ENCODE measurements around the gene RAB8B. TPM values are rescaled to one million over a fixed set of nuclear protein-coding genes. Genes with fewer than 3 reads are reported as not detected.

RAB8B gene
- total RNA-seq, result 74.2 and 74.3 TPM in 2 replicates

DNA sequence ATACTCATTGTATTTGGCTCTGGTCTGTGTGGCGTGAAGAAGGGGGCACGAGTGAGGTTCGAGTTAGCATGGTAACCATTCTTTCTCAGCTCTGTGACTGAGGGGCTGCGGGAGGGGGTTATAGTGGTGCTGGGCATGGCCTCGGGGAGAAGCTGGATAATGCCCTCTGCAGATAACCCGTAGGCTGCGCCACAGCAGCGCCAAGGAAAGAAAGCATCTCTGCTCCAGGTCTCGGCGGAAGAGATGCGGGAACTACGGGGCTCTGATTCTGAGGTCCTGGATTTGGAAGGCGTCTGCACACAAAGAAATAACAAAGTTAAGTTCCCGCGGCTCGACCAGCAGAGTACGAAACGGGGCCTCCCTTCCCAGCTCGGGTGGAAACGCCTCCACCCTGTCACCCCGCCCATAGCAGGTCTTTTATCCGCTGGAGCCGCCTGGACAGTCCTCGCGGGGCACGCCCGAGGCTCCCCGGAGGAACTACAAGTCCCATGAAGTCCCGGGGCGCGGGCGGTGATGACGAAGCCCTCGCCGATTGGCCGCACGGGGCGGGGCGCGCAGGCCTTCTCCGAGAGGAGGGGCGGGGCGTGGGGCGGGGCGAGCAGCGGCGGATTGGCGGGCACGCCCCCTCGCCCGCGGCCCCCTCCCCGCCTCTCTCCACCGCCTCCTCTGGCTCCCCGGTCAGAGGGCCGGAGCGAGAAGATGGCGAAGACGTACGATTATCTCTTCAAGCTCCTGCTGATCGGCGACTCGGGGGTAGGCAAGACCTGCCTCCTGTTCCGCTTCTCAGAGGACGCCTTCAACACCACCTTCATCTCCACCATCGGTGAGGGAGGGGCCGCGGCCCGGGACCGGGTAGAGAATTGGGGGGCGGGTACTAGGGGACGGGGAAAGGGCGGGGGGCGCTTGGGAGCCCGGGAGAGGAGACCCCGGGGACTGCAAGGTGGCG is at the start of gene RAB8B:
Gene RAB8B, plus strand, starts transcription at position 681 of the 946 bp plus-strand sequence. Its CDS starts 19 bp downstream, at position 700.
- intact Hi-C loops (cut with micrococcal nuclease), result loop anchor here (1.0 to 2.0 kb wide), 6 partner anchors 32 to 412 kb away; partner anchors contain the start of genes APH1B, RPS27L and USP3

DNA sequence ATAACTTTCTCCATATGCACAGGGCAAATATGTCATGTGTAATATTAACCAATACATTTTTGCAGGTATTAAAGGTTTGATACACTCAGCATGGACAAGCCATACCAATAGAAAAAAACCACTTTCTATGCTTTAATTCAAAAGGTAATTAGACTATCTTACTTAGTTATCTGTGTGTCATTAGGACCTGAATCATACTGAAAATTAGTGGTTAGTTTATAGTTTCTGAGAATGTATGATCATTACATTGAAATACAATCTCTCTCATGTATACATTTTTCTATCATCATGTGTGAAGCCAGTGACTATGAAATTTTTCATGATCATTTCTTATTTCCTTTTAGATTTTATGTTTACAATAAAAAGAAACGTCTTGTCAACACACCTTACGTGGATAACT is 48.5 kb upstream of the RAB8B start:
- intact Hi-C loops (cut with micrococcal nuclease), result no loop called here

DNA sequence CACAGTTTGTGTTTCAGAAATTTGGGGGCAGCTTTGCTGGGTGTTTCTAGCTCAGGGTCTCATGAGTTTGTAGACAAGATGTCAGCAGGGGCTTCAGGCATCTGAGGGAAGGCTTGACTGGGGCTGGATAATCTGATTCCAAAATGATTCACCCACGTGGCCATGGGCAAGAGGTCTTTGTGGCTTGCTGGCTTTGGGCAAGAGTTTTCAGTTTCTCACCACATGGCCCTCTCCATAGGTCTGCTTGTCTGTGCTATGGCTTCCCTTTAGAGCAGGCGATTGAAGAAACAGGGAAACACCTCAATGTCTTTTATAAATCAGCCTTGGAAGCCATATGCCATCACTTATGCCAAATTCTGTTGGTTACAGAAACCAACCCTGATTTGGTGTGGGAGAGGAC is 44.0 kb upstream of the RAB8B start:
- intact Hi-C loops (cut with micrococcal nuclease), result no loop called here

- intact Hi-C loops (cut with micrococcal nuclease), result no loop called here
Measured at GRCh38 chr15:63146684-63147083, 42.7 kb upstream of the RAB8B start.

DNA sequence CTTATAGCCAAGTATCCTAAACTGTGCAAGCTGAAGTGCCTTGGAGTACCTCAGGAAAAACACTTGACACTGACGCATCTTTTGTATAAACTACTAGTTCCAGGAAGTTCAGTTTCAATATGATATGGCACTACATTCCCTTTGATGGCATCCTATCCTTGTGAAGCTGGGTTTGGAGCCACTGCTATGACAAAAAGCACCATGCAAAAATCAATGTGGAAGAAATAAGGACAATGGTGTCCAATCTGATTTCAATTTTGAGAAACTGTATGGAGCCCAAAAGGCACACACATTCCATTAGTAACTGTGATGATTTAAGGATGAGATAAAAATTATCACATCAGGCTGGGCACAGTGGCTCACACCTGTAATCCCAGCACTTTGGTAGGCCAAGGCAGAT is 37.7 kb upstream of the RAB8B start:
- intact Hi-C loops (cut with micrococcal nuclease), result no loop called here

GRCh38 chr15:63155486-63155885 is 33.9 kb upstream of the RAB8B start:
- intact Hi-C loops (cut with micrococcal nuclease), result loop anchor here (5.0 kb wide), 1 partner anchor 282 kb away; no protein-coding TSS in a partner anchor

GRCh38 chr15:63156086-63156710 is 33.2 kb upstream of the RAB8B start:
- intact Hi-C loops (cut with micrococcal nuclease), result loop anchor here (2.0 to 5.0 kb wide), 3 partner anchors 77 to 281 kb away; no protein-coding TSS in a partner anchor

- intact Hi-C loops (cut with micrococcal nuclease), result loop anchor here (1.0 to 5.0 kb wide), 8 partner anchors 33 to 281 kb away; partner anchors contain the start of genes APH1B, LACTB and RAB8B
Measured at GRCh38 chr15:63156755-63157117, 32.7 kb upstream of the RAB8B start.

DNA sequence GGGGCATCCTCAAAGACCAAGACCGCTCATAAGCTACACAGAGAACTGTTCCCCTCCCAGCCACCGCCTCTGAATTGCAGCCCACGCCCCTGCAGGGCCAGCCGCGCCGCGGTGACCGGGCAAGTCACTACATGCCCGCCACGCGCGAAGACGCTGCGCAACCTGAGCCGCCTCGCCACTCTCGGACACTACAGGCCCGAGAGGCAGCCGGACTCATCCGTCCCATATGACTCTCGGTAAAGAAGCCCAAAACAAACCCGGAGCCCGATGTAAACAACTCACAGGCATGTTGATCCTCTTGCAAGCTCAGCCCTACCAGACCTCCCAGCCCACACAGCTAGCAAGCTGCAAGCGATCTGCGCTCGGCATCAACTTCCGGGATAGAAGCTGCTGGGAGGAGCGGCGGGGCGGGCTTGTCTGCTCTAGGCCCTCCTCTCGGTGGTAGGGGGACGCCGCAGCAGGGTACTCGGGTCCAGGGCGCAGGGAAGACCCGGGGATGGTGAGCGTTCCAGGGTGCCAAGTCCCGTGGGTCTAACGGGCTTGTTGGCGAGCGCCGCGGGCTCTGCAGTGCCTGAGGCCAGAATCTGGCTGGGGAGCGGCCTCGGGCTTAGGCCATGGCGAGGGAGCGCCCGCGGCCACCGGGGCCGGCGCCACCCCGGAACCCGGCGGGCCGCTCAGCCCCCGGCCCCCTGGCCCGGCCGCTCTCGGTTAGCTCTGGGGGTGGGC is 32.1 kb upstream of the RAB8B start, which contains the start of gene RPS27L:
Gene RPS27L, minus strand, starts transcription at position 360 of the 726 bp plus-strand sequence. Its CDS starts 72 bp downstream, at position 288.
- intact Hi-C loops (cut with micrococcal nuclease), result loop anchor here (1.0 to 5.0 kb wide), 8 partner anchors 32 to 280 kb away; partner anchors contain the start of genes APH1B, LACTB and RAB8B

DNA sequence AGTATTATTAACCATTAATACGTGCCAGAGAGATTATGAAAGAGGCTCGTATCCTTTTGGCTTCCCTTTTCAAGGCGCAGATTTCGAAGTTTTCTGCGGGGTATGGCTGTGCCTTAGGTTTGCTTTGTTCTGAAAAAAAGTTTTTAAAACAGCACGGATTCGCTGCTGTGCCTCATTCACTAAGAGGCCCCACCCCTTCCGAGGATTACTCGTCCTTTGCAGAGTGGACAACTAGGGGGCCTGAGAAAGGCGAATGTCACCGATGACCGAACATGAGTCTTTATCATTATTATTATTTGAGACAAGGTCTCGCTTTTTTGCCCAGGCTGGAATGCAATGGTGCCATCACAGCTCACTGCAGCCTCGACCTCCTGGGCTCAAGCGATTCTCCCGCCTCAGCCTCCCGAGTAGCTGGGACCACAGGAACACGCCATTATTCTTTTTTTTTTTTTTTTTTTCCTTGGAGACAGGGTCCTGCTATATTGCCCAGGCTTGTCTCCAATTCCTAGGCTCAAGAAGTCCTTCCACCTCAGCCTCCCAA is 31.4 kb upstream of the RAB8B start:
- intact Hi-C loops (cut with micrococcal nuclease), result loop anchor here (1.0 to 5.0 kb wide), 8 partner anchors 31 to 279 kb away; partner anchors contain the start of genes APH1B, LACTB and RAB8B

DNA sequence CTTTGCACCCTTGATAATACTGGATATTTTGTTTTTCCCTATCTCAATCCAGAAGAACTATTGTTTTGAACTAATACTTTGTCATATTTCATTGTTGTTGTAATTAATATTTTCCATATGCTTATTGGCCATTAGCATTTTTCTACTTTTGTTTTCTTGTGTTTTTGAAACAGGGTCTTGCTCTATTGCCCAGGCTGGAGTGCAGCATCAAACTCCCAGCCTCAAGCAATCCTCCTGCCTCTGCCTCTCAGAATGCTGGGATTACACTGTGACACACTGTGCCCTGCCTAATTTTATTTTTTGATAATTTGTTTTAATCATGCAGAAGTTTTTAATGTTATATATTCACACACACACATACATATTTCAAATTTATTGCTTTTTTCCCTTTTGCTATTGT is 28.8 kb upstream of the RAB8B start:
- intact Hi-C loops (cut with micrococcal nuclease), result no loop called here

- intact Hi-C loops (cut with micrococcal nuclease), result no loop called here
Measured at GRCh38 chr15:63163217-63163616, 26.2 kb upstream of the RAB8B start.

DNA sequence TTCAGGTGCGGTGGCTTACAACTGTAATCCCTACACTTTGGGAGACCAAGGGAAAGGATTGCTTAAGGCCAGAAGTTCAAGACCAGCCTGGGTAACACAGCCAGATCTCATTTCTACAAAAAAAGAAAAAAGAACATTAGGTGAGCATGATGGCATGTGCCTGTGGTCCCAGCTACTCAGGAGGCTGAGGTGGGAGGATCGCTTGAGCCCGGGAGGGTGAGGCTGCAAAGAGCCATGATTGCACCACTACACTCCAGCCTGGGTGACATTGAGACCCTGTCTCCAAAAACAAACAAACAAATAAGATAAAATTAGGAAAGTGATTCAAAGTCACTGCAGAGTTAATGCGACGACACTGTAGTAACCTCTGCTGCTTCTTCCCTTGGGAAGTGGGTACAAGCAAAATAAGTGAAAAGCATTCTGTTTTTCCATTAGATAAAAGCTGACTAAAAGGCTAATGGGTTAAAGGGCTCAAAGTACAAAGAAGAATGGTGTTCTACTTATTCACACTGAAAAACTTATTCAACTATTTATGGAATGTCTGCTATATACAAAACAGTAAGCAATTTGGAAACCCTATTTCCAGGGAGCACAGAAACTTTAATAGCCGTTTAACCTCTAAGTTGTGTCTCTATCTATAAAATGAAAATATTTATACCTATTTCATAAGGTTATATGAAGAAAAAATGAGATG is 24.1 kb upstream of the RAB8B start:
- intact Hi-C loops (cut with micrococcal nuclease), result no loop called here

DNA sequence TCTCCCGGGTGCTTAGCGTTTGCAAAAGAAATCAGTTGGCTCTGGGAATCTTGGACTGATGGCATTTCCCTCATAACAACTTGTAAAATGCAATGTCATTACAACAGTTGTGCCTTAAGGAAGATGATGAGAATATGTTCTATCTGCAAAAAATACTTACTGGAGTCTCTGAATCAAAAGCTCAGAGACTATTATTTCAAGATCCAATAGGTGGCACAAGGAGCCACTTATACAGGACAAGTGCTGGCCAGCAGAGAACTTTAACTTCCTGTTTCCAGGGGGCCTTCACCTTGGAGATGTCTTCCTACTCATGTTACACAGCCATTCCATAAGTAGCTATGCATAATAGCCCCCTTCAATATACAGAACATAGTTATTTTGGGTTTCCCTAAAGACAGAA is 23.2 kb upstream of the RAB8B start:
- intact Hi-C loops (cut with micrococcal nuclease), result loop anchor here (1.0 kb wide), 1 partner anchor 237 kb away; no protein-coding TSS in a partner anchor

GRCh38 chr15:63169788-63170187 is 19.6 kb upstream of the RAB8B start:
- intact Hi-C loops (cut with micrococcal nuclease), result no loop called here

- intact Hi-C loops (cut with micrococcal nuclease), result no loop called here
Measured at GRCh38 chr15:63172376-63172775, 17.0 kb upstream of the RAB8B start.

DNA sequence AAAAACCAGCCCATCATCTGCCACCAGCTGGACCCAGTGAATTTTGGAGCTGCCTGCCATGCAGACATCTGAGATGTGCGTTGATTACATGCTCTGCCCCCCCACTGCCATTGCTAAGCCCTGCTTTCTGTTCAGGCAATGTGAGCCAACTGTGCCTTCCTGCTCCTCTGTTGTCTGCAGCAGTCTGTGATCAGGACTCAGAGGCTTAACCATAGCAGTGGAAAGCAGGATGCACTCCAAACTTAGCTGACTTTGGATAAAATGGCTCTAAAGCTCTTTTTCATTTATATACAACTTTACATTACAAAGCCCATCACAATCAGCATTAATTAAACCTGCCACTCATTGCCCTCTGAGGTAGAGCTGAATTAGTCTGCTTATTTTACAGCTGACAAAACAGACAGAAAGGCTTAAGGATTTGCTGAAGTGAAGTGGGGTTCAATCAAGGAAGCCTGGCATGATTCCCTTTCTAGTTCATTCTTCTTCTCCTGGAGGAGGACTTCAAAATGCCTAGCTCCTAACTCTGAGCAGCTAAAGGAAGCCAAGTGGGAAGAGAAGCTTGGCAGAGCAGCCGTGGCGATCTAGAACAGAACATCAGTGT is 16.5 kb upstream of the RAB8B start:
- intact Hi-C loops (cut with micrococcal nuclease), result no loop called here

- intact Hi-C loops (cut with micrococcal nuclease), result no loop called here
Measured at GRCh38 chr15:63176302-63176701, 13.1 kb upstream of the RAB8B start.

DNA sequence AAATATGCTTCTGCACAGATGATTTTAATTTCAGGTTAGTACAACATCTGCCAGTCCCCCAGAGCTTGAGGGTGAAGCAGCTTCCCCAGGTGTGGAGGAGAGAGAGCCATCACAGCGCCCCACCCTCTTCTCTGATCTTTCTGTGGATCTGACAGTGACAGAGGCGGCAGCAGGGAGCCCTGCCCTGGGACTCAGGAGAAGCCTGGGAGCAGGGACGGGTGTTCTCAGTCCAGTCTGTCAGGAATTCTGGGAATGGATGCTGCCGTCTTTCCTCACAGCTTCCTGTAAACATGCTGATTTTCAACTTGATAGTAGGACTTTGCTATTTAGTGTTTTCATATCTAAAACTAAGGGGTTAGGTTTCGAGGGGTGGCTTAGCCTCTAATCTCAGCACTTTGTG is 11.4 kb upstream of the RAB8B start:
- intact Hi-C loops (cut with micrococcal nuclease), result no loop called here

DNA sequence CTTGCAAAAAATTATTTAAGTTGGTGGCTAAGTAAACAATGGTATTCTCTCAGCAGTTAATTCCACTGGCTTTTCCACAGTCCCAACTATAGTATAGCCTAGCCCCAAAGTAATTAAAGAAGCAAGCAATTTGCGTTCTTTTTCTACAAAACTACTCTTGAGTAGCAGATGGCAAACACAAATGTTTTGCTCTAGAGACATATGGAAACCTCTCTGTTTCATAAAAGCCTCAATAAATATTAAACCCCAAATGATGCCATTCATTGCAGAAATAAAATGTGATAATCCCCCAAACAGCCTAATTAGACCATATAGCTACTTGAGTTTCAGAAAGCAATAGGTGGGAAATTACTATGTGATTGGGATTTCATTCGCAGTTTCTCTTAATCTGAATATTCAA is 8.7 kb upstream of the RAB8B start:
- intact Hi-C loops (cut with micrococcal nuclease), result no loop called here
